ENCODE measurements around the gene EFNA4. TPM values are rescaled to one million over a fixed set of nuclear protein-coding genes. Genes with fewer than 3 reads are reported as not detected.
A peak's percentile ranks its signal among the peaks of the same experiment; 100 is the strongest.

The EFNA4 gene
- total and polyA plus RNA-seq, 9 of the 15 experiments (the other 6 are each of a cell fraction or from before 2014, with no cell fraction given) = 0.68 to 7.4 (median 6.1) TPM

GRCh38 chr1:155017041-155017945 is 46.2 kb upstream of the EFNA4 start (continued):
- TF ChIP-seq, protein P1, sequence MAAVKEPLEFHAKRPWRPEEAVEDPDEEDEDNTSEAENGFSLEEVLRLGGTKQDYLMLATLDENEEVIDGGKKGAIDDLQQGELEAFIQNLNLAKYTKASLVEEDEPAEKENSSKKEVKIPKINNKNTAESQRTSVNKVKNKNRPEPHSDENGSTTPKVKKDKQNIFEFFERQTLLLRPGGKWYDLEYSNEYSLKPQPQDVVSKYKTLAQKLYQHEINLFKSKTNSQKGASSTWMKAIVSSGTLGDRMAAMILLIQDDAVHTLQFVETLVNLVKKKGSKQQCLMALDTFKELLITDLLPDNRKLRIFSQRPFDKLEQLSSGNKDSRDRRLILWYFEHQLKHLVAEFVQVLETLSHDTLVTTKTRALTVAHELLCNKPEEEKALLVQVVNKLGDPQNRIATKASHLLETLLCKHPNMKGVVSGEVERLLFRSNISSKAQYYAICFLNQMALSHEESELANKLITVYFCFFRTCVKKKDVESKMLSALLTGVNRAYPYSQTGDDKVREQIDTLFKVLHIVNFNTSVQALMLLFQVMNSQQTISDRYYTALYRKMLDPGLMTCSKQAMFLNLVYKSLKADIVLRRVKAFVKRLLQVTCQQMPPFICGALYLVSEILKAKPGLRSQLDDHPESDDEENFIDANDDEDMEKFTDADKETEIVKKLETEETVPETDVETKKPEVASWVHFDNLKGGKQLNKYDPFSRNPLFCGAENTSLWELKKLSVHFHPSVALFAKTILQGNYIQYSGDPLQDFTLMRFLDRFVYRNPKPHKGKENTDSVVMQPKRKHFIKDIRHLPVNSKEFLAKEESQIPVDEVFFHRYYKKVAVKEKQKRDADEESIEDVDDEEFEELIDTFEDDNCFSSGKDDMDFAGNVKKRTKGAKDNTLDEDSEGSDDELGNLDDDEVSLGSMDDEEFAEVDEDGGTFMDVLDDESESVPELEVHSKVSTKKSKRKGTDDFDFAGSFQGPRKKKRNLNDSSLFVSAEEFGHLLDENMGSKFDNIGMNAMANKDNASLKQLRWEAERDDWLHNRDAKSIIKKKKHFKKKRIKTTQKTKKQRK (IDR thresholded peaks at IDR 0.05; ENCODE audit: borderline replicate concordance, low read depth, low read length) = no peak
- TF ChIP-seq IRF9 (tag; IDR thresholded peaks at IDR 0.05) = no peak
- TF ChIP-seq SIN3B (IDR thresholded peaks at IDR 0.05; ENCODE audit: low read depth) = no peak
- TF ChIP-seq, protein P2, sequence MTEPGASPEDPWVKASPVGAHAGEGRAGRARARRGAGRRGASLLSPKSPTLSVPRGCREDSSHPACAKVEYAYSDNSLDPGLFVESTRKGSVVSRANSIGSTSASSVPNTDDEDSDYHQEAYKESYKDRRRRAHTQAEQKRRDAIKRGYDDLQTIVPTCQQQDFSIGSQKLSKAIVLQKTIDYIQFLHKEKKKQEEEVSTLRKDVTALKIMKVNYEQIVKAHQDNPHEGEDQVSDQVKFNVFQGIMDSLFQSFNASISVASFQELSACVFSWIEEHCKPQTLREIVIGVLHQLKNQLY (CRISPR knock-in tag; conservative IDR thresholded peaks at IDR 0.05) = 0 out of 4 replicates have a peak, but pooled peaks of 1 of the 2 experiments have one; percentile 28
- no peak for TF ChIP-seq ZNF76 (CRISPR knock-in tag; IDR thresholded peaks at IDR 0.05; ENCODE audit: borderline replicate concordance)
- TF ChIP-seq SIRT6 (IDR thresholded peaks at IDR 0.05; ENCODE audit: low read depth, low read length) = no peak
- no peak for TF ChIP-seq HNRNPUL1 (IDR thresholded peaks at IDR 0.05; ENCODE audit: low read length)
- TF ChIP-seq ZNF583 (CRISPR knock-in tag; IDR thresholded peaks at IDR 0.05) = no peak
- TF ChIP-seq CC2D1A (IDR thresholded peaks at IDR 0.05) = 0 out of 2 replicates have a peak, but pooled peaks have one; percentile 21
- no peak for TF ChIP-seq DMBX1 (CRISPR knock-in tag; IDR thresholded peaks at IDR 0.05; ENCODE audit: borderline replicate concordance)
- no peak for TF ChIP-seq MCM2 (IDR thresholded peaks at IDR 0.05; ENCODE audit: low read depth)
- TF ChIP-seq RBBP5 (IDR thresholded peaks at IDR 0.05; ENCODE audit: borderline replicate concordance, insufficient read depth, low read length, poor library complexity, severe bottlenecking) = no peak
- no peak for TF ChIP-seq ZC3H11A (IDR thresholded peaks at IDR 0.05; ENCODE audit: low read depth, low read length)
- no peak for TF ChIP-seq ZNF507 (tag; conservative IDR thresholded peaks at IDR 0.05)
- TF ChIP-seq CHD2 (IDR thresholded peaks at IDR 0.05; ENCODE audit: low read depth, low read length) = no peak
- TF ChIP-seq ATF7 (IDR thresholded peaks at IDR 0.05) = peak; percentile 82
- TF ChIP-seq STAT5B (CRISPR knock-in tag; IDR thresholded peaks at IDR 0.05) = no peak
- TF ChIP-seq ZNF347 (CRISPR knock-in tag; IDR thresholded peaks at IDR 0.05; ENCODE audit: low read depth) = no peak
- no peak for TF ChIP-seq PHB2 (IDR thresholded peaks at IDR 0.05; ENCODE audit: low read depth)
- peak; percentile 71 for TF ChIP-seq SOX6 (IDR thresholded peaks at IDR 0.05)
- peak; percentile 78 for TF ChIP-seq ARID2 (IDR thresholded peaks at IDR 0.05)
- no peak; the same call in 1 of the 2 replicates for TF ChIP-seq SMARCE1 (IDR thresholded peaks at IDR 0.05)
- no peak for TF ChIP-seq RFX7 (CRISPR knock-in tag; IDR thresholded peaks at IDR 0.05)
- no peak for TF ChIP-seq MAFG (tag; conservative IDR thresholded peaks at IDR 0.05)
- TF ChIP-seq CCNT2 (IDR thresholded peaks at IDR 0.05; ENCODE audit: borderline replicate concordance, extremely low read depth, insufficient read length, low read depth, low read length) = peak; percentile 95

Data from K562 (cell line).